ENCODE measurements around the gene RPRD1B.

- TF ChIP-seq CTCF (IDR thresholded peaks at IDR 0.05) (no peak), POLR2A (IDR thresholded peaks at IDR 0.05) (no peak)
Observed at GRCh38 chr20:38136421-38137245, 103.1 kb downstream of the RPRD1B start.

Measured in esophagus squamous epithelium (tissue), 4 donors.